Sigmoid colon (tissue), 4 donors: ENCODE results near the gene RUNX2.

Experiments used
- EP300 ChIP-seq, 4 donors: sonication (generic); formaldehyde crosslinking; IDR thresholded peaks; one replicate each; pipeline ENCODE4 v1.6.1; 2017; ENCODE audit warnings: antibody characterized with exemption in 4 of 4
- TF ChIP-seq, protein P1 (sequence below), 4 experiments: fragments of 450-650 bp in 3 of 4; fragments of 200-600 bp in 1 of 4; IDR thresholded peaks; one replicate each; pipeline ENCODE4 v1.5.1; 2016 to 2019; ENCODE audit warnings: antibody characterized with exemption in 4 of 4, mild to moderate bottlenecking in 3 of 4, moderate library complexity in 2 of 4

DNA sequence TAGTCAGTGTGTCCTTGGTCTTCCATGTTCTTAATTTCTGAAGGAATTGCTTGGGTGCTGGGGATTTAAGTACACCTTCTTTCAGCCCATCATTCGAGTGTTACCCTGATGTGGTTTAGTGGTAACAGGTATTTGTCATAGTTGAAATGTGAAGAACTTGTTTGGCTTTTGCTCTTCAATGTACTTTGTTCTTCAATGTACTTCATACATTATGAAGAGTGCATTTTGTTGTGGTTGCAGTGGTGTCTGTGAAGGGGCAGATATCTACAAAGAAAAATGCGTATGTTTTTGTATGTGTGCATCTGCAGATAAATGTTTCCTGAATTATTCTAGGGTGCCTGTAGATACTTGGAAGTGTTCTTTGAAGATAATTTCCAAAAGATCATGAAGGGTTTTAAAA lies 160.8 kb downstream of the RUNX2 start:
- TF ChIP-seq, protein P1, sequence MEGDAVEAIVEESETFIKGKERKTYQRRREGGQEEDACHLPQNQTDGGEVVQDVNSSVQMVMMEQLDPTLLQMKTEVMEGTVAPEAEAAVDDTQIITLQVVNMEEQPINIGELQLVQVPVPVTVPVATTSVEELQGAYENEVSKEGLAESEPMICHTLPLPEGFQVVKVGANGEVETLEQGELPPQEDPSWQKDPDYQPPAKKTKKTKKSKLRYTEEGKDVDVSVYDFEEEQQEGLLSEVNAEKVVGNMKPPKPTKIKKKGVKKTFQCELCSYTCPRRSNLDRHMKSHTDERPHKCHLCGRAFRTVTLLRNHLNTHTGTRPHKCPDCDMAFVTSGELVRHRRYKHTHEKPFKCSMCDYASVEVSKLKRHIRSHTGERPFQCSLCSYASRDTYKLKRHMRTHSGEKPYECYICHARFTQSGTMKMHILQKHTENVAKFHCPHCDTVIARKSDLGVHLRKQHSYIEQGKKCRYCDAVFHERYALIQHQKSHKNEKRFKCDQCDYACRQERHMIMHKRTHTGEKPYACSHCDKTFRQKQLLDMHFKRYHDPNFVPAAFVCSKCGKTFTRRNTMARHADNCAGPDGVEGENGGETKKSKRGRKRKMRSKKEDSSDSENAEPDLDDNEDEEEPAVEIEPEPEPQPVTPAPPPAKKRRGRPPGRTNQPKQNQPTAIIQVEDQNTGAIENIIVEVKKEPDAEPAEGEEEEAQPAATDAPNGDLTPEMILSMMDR (IDR thresholded peaks at IDR 0.05): no peak
- no peak for TF ChIP-seq EP300 (IDR thresholded peaks at IDR 0.05)
